ENCODE measurements around the gene RESP18. TPM values are rescaled to one million over a fixed set of nuclear protein-coding genes. Genes with fewer than 3 reads are reported as not detected.

The RESP18 gene
- total and polyA plus RNA-seq, 7 donors: not detected

- H3K36me3 ChIP-seq (ENCODE audit: insufficient read depth in 1 of 2, low read depth in 1 of 2): peaks cover 0 to 50% of the 10 kb centered on the region in 2 donors
- H3K27me3 ChIP-seq (ENCODE audit: insufficient read depth in 3 of 3, low read length in 2 of 3): no peaks in the 10 kb centered on the region
- no peak for DNase-seq
- H3K27ac ChIP-seq: peak overlapping the region; percentile 98
- WGBS, 3 donors: 35 to 40% (median 39%) methylated on average over 12 of the region's 12 CpGs
- H3K4me1 ChIP-seq: peaks cover 30% of the 10 kb centered on the region
- no peaks in the 10 kb centered on the region for H3K9me3 ChIP-seq
- ATAC-seq: no peak
- peak overlapping the region; percentile 92 for H3K4me3 ChIP-seq
- intact Hi-C loops (cut with DNase I): loop anchor here in 1 of 2 donors (5.0 kb wide), 1 partner anchor 107 kb away; the partner anchor contains the start of gene DNPEP
- TF ChIP-seq CTCF (IDR thresholded peaks at IDR 0.05): no peak
These were observed 52.5 kb downstream of the RESP18 start for GRCh38 chr2:219279916-219280516.

- Histone ChIP-seq H3K4me1 (peaks cover 30% of the 10 kb centered on the region), H3K9me3 (no peaks in the 10 kb centered on the region), H3K27me3 (ENCODE audit: insufficient read depth in 3 of 3, low read length in 2 of 3) (no peaks in the 10 kb centered on the region), H3K36me3 (ENCODE audit: insufficient read depth in 1 of 2, low read depth in 1 of 2) (peaks cover 0 to 43% of the 10 kb centered on the region in 2 donors), H3K27ac (peak within 1 kb of the TSS; percentile 98), H3K4me3 (peak within 1 kb of the TSS; percentile 92)
- 0 to 1% (median 0%) methylated on average over 47 to 65 of the region's 65 CpGs for WGBS, 3 donors
- no peak for TF ChIP-seq CTCF (IDR thresholded peaks at IDR 0.05)
- ATAC-seq (peak; percentile 91 to 93 (median 92)), DNase-seq (peak; percentile 99 to 100)
- intact Hi-C loops (cut with DNase I): no loop called here
These were observed 53.2 kb downstream of the RESP18 start, which contains the start of gene DNAJB2 for GRCh38 chr2:219279151-219279915. Gene DNAJB2, plus strand, starts transcription at chr2:219279366. Its CDS starts 468 bp downstream, at chr2:219279834.

- peaks cover 0 to 37% of the 10 kb centered on the region in 2 donors for H3K36me3 ChIP-seq (ENCODE audit: insufficient read depth in 1 of 2, low read depth in 1 of 2)
- ATAC-seq: peak in 1 of 4 donors; percentile 72
- no peak for DNase-seq
- H3K4me3 ChIP-seq: peak overlapping the region; percentile 92
- peak overlapping the region; percentile 98 for H3K27ac ChIP-seq
- 11 to 15% (median 14%) methylated on average over 9 of the region's 9 CpGs for WGBS, 3 donors
- H3K4me1 ChIP-seq: peaks cover 30% of the 10 kb centered on the region
- intact Hi-C loops (cut with DNase I): loop anchor here in 1 of 2 donors (1.0 kb wide), 1 partner anchor 16 kb away; no protein-coding TSS in a partner anchor
- H3K27me3 ChIP-seq (ENCODE audit: insufficient read depth in 3 of 3, low read length in 2 of 3): no peaks in the 10 kb centered on the region
- H3K9me3 ChIP-seq: no peaks in the 10 kb centered on the region
- TF ChIP-seq CTCF (IDR thresholded peaks at IDR 0.05): no peak
These were observed 53.8 kb downstream of the RESP18 start for GRCh38 chr2:219278655-219279150.

GRCh38 chr2:219277703-219278654, 54.6 kb downstream of the RESP18 start:
- peak overlapping the region; percentile 98 for H3K27ac ChIP-seq
- peaks cover 0 to 30% of the 10 kb centered on the region in 2 donors for H3K36me3 ChIP-seq (ENCODE audit: insufficient read depth in 1 of 2, low read depth in 1 of 2)
- no peaks in the 10 kb centered on the region for H3K27me3 ChIP-seq (ENCODE audit: insufficient read depth in 3 of 3, low read length in 2 of 3)
- peak; percentile 97 for TF ChIP-seq CTCF (IDR thresholded peaks at IDR 0.05)
- intact Hi-C loops (cut with DNase I): loop anchor here in 1 of 2 donors (1.0 kb wide), 1 partner anchor 16 kb away; no protein-coding TSS in a partner anchor
- 24 to 28% (median 25%) methylated on average over 25 of the region's 25 CpGs for WGBS, 3 donors
- H3K4me3 ChIP-seq: peak overlapping the region; percentile 92
- H3K9me3 ChIP-seq: no peaks in the 10 kb centered on the region
- peak; percentile 29 to 60 (median 50) for ATAC-seq
- H3K4me1 ChIP-seq: peaks cover 30% of the 10 kb centered on the region
- peak; percentile 75 to 85 for DNase-seq

Measured in psoas muscle (tissue), 8 donors.